Vein endothelial cell (primary cell): ENCODE measurements around the gene FNBP1L. TPM values are rescaled to one million over a fixed set of nuclear protein-coding genes. Genes with fewer than 3 reads are reported as not detected.

Source experiments
- small RNA-seq: library from RNA; depleted of rRNA; stranded (forward); fragments of <200 nt; gene quantifications from one replicate; pipeline ENCODE3, GENCODE V24; 2012
- total RNA-seq: library from RNA; depleted of rRNA; stranded (reverse); fragments of >200 nt; gene quantifications from 2 replicates; pipeline ENCODE4 v1.2.3, GENCODE V29; 2012

FNBP1L gene
- total RNA-seq = 63.4 and 82.3 TPM in 2 replicates

GRCh38 chr1:93447481-93448291 lies at the start of gene FNBP1L:
FNBP1L (plus strand) TSS chr1:93448118; CDS start chr1:93448282, 164 bp downstream.

Small RNA genes lying within 50 kb of the gene (small RNA-seq; reads per million reads assigned to genes)
- 0.11 reads per million for gene RNA5SP53

Other genes starting within 250 kb of the FNBP1L start
- 36.3 and 41.6 TPM in 2 replicates for gene DR1, start 102.2 kb upstream of the FNBP1L start, total RNA-seq
- 45.1 and 57.5 TPM in 2 replicates for gene BCAR3, start 233.7 kb downstream of the FNBP1L start, total RNA-seq